Fibroblast of lung (primary cell): ENCODE data around the gene ALG12.

Experiments
- CTCF ChIP-seq, 2 donors: IDR thresholded peaks in 1 of 2; conservative IDR thresholded peaks in 1 of 2; 1 replicate in 1 of 2; 2 replicates in 1 of 2; pipeline ENCODE4 v1.5.1; 2011 to 2012; ENCODE audit warnings: low read length in 2 of 2, control low read depth in 1 of 2, inconsistent platforms in 1 of 2, low read depth in 1 of 2, mild to moderate bottlenecking in 1 of 2
- EZH2 ChIP-seq: IDR thresholded peaks from 2 replicates; pipeline ENCODE4 v1.5.1; 2012; ENCODE audit warnings: low read length, control low read depth, mild to moderate bottlenecking; ENCODE audit errors: missing control alignments

GRCh38 chr22:49914256-49914655 is 4.0 kb downstream of the ALG12 start:
- no peak for TF ChIP-seq CTCF (conservative IDR thresholded peaks at IDR 0.05 in 1 of 2, IDR thresholded peaks at IDR 0.05 in 1 of 2; ENCODE audit: low read depth in 1 of 2, low read length in 2 of 2)
- no peak for TF ChIP-seq EZH2
